Fibroblast of gingiva (primary cell): Measurements from ENCODE around the gene CD6.
"Not testable (repeated sequence)": the region's sequence is repeated elsewhere in the genome, so short reads cannot be mapped to it uniquely, and the experiment has no call there.

Experiments used
- DNase-seq: peaks from one replicate; pipeline ENCODE4 v3.0.0-alpha.2; 2011; ENCODE audit warnings: low read depth

The CD6 gene

DNA sequence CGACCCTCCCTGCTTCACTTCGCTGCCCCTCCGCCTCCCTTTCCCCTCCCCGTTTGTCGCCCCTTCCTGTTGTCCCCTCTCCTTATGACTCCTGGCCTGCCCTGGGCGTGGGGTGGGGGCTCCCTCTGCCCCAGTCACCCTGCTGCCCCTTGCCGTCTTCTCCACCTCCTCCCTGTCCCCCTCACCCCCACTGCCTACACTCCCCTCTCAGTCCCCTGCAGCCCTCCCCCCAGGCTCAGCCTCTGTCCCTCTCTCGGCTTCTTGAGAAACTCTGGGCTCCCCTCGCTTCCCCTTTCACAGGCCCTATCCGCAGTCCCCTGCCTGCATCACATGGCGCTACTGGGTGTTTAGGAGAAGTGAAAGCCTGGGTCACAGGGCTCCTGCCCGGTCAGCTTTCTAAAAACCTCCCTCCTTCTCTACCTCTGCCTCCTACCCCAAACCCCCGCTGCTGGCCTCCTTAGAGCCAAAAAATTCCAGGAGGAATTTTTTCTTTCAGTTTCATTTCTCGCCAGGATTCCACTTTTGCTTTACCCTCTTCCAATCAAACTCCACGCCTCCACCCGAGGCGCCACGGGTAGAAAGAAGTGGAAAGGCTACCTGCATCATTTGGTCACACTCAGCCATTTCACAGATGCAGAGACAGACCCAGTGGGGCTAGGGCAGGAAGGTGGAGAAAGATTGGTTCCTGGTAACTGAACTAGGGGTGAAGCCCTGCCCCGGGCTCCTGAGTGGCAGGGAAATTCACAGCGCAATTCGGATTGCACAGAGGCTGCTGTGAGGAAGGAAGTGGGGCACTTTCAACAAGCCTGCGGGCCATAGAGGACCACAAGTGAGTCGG lies 19.4 kb upstream of the CD6 start, which contains the start of gene SLC15A3:
SLC15A3 (minus strand) TSS at position 273 of the 838 bp plus-strand sequence. CDS start 625 bp downstream, outside the sequence.
- DNase-seq: peak; percentile 35

DNA sequence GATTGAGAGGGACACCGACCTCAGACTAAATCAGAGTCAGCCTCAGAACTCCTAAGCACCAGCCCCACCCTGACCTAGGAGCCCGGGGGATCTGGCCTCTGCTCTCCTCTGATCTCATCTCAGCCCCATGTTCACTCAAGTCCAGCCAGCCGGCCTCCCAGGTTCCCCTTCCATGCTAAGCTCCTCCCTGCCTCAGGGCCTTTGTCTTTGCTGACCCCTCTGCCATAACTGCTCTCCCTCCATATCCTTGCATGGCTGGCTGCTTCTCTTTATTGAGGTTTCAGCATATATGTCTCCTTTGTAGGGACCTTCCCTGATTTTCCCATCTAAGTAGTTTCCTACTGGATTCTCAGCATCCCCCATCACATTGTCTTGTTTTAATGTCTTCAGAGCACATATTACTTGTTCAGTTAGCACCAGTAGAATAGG lies 18.7 kb upstream of the CD6 start:
- no peak for DNase-seq

DNA sequence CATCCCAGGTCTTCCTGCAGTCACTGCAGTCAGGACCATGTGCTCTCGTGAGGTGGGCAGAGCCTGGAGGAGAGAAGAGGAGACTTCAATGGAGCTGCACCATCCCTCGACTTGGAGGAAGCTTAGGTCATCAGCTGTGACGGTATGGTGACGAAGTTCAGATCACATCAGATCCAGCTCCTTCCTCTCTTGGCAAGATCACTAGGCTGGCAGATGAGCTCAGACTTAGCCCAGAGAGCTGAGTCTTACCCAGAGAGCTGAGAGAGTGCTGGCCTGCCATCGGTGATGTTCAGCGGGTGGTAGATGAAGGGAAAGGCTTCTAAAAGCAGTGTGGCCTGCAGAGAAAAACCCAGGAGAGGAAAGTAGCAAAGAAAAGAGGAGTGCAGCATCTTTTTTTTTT lies 17.7 kb upstream of the CD6 start:
- no peak for DNase-seq

DNA sequence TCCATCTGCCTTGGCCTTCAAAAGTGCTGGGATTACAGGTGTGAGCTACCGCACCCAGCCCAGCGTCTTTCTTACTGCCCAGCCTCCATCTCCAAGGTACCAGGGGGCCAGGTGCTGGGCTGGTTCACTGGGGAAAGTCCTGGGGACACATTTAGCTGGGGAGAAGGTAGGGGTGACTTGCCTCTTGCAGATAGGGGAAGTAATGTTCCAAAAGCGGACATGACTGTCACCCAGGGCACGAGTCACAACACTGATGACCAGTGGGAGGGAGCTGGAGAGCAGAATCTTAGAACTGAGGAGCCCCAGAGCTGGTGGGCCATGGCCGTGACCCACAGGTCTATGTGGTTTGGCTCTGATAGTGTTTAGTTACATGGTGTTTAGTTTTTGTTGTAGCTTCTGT lies 17.1 kb upstream of the CD6 start:
- no peak for DNase-seq

DNA sequence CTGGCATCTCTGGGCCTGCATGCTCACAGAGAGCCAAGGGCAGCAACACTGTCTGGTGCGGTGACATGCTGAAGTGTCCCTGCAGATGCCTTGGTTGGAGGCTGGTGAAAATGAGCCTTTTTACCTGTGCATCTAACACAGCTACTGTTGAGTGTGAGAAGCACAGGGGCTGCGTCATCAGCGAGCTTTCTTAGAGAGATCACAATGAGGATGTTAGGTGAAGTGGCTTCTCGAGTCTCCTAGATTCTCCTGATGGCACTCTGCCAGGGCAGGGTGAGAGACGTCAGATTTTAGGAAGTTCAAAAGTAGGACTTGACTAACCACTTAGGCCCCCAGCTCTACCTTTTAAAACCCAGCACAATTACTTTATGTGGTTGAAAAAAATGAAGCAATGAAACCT lies 15.9 kb upstream of the CD6 start:
- DNase-seq: no peak

DNA sequence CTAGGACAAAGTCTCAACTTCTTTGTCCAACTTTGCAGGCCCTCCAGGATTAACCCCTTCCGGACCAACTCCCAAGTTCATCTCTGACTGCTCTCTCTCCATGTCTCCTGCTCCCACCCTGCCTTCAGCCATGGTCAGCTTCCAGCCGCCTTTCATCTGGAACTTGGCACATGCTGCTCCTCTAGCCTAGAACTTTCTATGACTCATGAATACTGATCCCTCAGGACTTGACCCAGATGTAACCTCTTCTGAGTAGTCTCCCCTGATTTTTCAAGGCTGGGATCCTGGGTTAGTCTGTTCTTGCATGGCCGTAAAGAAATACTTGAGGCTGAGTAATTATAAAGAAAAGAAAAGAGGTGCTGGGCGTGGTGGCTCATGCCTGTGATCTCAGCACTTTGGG lies 14.3 kb upstream of the CD6 start:
- no peak for DNase-seq

DNA sequence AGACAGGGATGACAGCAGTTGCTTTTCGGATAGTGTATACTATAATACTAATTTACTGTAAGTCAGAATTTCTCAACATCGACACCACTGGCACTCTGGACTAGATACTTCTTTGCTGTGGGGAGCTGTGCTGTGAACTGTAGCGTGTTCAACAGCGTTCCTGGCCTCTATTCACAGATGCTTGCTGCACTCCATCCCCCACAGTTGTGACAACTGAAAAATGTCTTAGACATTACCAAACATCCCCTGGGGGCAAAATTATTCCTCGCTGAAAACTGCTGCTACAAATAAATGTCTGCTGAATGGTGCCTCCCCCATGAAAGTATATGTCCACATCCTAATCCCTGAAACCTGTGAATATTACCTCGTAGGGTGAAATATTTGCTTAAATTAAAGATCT lies 12.0 kb upstream of the CD6 start:
- DNase-seq: no peak

DNA sequence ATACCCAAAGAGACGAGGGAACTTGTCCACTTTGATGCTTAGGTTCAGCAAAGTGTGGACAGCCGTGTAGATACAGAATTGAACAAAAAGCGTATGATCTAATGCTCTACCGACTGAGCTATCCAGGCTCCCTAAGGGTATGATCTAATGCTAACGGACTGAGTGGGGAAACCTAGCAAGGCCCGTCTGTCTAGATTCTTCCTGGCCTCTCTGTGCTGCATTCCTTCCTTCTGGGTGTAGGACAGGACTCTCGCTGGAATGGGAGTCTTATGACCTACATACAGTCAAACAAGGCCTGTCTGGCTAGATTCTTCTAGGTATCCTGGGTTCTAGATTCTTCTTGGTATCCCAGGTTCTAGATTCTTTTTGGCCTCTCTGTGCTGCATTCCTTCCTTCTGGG lies 11.1 kb upstream of the CD6 start:
- DNase-seq: no peak

DNA sequence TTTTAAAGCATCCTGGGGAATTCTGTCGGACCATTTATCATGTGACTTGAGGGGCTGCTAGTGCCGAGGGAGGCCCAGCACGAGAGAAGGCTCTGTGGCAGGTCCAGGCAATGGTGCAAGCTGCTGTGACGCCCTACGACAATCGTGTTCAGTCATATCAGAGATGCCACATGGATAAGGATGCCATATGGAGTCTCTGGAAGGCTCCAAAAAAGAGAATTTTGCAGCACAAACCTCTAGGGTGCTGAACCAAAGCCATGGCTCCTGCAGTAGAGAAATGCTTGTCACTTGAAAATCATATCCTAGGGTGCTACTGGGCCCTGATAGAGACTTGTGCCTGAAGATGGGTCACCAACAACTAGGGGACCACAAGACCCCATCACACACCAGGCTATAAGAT lies 6.7 kb upstream of the CD6 start:
- DNase-seq: no peak

DNA sequence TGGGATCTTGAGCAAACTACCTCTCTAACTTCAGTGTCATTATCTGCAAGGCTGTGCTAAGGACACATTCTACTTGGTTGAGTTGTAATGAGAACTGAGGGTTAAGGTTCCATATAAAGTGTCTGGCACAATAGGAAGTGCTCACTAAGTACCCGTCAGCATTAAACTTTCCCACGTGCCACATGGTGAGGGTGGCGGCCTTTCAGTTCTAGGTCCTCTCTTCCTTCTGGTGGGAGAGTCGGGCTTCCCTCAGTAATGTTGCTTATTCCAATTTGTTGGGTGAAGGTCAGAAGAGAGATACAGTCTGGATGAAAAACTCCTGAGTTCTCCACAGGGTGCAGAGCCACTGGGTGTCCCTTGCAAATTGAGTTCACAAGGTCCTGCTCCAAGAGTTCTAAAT lies 4.6 kb upstream of the CD6 start:
- no peak for DNase-seq

DNA sequence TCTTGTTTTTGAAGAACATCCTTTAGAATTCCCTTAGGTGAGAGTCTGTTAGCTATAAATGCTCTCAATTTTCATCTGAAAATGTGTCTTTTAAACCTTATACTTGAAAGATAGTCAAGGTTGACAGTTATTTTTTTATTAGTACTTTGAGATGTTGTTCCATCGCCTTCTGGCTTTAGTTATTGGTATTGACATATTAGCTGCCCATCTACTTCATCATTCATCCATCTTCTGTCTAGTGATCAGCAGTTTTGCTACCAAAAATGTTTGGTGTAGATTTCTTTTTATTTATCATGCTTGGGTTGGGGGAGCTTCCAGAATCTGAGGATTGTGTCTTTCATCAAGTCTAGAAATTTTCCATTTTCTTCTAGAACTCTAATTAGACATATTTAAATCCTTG lies 3.3 kb upstream of the CD6 start:
- no peak for DNase-seq

DNA sequence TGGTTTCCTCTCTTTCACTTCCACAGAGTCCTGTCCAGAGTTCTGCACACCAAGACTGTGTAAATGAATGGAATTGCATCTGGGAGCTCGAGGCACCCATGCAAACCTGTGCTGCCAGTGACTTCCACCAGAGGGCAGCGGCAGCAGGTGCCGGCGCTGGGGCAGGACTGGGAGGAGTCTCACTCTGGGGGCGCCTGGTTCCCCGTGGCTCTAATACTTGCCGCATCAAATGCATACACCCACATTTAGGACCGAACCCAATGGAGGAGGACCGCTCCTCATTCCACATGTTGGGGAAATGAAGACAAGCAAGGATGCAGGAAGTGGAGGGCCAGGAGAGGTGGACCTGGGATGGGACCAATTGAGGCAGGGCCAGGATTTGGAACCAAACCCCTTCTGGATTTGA lies 1.1 kb upstream of the CD6 start:
- no peak for DNase-seq

DNA sequence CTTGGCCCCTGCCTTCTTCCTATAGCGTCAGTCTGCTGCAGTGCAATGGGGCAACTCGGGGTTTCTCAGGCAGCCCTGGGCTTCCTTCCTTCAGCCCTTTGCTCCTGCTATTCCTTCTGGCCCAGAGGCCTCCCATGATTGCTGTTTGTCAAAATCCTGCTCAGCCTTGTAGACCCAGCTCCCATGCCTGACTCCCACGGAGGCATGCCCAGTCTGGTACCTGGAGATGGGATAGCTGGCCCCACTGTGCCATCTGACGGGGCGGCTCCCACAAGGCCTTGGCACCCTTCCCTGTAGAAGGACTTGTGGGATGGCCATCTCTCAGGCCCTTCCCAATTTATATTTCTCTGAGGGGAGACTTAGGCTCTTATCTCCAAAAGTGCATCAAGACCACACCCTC lies 590 bp upstream of the CD6 start:
- no peak for DNase-seq

DNA sequence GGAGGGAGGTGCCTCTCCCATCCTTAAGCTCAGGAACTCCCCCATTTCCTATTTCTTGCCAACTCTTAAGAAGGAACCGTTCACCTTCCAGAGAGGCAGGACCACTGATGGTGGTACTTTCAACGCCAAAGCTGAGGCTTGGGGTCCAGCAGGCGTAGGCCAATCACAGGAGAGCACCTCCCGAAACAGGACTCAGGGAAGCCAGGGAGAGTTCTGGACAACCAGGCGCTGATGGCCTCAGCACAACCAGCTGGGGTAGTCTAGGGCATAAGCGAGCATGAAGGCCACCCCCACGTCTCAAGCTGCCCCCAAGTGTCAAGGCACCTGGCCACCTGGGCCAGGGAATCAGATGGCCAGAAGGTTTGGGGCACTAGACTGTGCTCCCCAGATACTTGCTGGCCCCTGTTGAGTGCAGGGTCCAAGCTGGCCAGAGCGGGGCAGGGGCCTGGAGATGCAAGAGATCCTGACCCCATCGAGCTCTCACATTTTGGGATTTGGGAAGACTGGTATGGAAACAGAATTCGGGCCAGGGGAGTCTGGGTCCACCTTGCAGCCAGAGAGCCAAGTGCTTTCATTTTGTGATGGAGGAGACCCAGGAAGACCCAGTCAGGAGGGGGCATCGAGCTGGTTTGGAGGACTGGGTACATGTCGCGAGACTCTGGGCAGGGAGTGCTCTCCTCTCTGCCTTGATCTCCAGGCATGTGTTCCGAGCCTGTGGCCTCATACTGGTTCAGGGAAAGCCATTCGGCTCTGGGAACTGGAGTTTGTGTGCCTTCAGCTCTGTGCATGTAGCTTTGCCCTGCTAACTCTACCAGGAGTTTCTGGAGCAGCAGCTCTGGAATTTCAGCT lies 926 bp downstream of the CD6 start:
- no peak for DNase-seq

DNA sequence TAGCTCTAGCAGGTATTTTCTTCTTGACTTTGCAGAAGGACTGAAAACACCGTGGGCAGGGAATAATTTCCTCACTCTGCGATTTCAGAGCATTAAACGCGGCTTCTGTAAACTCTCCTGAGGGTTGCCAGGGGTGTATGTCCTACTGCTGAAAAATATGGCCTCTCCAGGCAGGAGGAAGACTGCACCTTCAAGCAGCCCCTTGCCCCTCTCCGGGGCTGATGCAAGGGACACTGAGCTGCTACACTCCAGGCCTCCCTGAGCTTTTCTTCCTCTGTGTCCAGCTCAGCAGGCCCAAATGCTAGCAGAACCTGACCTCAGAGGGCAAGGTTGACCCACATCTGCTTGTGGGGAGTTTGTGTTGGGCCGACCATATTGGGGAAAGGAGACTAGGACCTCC lies 2.2 kb downstream of the CD6 start:
- DNase-seq: no peak

DNA sequence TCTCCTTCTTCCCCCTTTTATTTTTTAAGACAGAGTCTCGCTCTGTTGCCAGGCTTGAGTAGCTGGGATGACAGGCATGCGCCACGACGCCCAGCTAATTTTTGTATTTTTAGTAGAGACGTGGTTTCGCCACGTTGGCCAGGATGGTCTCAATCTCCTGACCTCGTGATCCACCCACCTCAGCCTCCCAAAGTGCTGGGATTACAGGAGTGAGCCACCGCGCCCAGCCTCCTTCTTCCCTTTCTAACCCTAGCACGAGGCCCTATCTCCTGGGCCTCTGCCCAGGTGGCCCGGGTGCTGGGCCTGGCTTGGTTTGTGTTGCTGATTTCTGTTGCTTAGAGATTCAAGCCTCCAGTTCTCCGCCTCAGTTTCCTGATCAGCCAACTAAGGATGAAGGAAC lies 2.8 kb downstream of the CD6 start:
- not testable (repeated sequence) for DNase-seq

DNA sequence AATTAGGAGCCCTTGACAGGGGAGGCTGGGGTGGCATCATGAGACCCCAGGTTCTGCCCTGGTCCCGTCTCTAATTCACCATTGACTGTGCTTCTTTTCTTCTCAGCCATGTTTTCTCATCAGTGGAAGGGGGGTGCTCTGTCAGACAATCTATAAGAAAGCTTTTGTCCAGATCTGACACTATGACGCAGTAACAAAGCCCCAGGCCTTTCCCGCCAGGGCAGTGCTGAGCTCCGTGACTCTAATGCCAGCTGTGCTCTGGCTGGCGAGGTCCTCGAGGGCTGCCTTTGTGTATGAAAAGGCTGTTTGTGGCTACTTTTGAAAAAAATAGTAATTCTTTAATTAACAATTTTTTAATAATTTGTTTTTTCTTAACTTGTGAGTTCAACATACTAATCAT lies 3.2 kb downstream of the CD6 start:
- DNase-seq: no peak

DNA sequence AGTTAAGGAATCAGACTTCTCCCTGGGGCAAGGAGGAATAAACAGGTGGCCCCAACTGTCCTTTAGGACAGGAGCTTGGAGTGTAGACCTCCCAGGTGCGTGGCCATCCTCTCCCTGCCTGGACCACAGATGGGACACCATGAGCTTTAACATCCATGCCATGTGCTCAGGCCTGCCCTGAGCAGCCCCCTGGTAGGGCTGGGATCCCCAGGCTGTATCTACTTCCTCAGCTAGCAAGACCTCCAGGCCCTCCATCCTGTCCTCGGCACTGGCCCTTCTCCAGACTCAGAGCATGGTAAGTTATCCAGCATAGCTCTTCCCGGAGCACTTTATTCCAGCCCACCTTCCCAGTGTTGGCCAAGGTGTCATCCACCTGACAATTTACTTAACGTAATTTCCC lies 5.7 kb downstream of the CD6 start:
- no peak for DNase-seq

DNA sequence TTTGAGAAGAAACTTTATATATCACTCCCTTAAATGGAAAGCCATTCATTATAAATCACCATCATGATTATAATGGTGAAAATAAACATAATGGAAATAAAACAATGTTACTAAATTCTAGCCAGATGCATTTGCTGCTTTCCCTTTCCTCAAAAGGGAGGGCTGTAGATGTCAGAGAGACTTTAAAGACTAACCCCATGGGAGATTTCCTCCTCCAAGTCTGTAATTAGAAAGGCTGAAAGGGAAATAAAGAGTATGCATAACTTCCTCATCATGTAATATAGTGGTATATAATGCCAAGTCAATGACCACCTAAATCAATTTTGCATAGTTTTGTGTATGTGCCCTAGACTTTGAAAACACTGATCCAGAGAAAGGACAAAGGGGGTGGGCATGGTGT lies 6.4 kb downstream of the CD6 start:
- DNase-seq: no peak

DNA sequence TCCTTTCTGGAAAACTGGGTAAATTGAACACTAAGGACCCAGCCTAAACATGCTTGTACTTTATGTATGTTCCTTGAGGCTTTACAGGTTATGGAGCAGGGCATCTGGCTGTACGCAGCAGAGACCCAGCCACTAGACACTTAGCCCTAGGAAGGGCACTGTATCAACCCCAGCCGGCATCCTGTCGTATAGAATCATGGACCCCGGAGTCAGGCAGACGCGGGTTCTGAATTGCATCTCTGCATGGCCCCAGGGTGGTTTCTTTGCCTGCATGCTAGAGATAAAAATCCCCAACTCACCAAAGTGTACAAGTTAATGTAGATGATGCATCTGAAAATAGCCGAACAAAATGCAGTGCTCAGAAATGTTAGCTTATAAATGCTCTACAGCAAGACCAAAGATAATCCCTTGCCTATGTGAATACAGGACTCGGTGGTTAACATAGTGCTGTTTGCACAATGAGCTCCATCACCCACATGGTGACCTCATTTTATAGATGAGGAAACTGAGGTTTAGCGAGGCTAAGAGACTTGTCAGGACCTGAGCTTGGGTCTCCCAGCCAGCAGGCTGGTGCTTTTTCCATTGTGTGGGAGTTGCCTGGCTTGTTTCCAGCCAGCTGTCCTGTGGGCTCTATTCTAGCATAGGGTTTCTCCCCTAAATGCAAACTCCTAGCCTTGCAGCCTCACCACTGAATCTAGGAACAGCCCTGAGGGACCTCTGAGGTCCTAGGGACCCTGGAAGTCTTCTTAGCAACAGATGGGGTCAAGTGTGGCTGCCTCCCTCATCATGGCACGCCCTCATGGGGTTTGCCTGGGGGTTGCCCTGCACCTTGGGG lies 7.3 kb downstream of the CD6 start:
- DNase-seq: no peak

DNA sequence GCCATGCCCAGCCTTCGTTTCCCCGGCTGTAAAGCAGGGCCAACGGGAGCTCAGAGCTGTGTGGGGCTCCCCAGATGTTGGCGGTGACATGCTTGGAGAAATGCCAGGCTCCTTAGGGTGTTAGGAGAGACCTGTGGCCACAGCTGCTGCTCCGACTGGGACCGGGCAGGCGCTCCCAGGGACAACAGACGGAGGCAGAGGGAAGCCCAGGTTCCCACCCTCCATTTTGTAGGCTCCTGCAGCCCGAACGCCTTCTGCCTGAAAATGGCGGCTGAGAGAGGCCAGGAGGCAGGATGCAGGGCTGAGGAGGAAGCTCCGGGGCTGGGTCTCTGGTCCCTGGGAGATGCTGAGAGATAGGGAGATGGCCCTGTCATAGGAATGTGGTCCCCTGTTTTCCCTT lies 10.0 kb downstream of the CD6 start:
- DNase-seq: no peak

DNA sequence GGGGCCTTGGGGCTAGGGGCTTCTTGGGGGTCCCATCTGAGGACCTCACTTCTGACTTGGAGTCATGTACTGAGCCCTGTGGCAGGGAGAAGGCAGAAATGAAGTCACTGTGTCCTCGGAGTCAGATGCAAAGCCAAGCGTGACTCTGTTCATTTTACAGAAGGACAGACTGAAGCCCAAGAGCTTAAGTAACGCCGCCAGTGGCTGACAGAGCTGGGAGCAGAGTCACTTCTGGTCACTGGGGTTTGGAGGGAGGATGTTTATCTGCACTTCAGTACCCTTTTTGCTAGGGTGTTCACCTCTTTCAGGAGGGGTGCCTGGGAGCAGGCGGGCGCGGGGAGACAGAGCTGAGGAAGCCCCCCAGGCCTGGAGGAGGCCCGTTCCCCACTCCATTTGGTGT lies 10.7 kb downstream of the CD6 start:
- no peak for DNase-seq
